Measurements from ENCODE around the gene CR1L. TPM values are rescaled to one million over a fixed set of nuclear protein-coding genes. Genes with fewer than 3 reads are reported as not detected.
"Not testable (repeated sequence)": the region's sequence is repeated elsewhere in the genome, so short reads cannot be mapped to it uniquely, and the experiment has no call there.

Gene CR1L
- total RNA-seq, 4 donors from 2014 or later = not detected

- no peak for DNase-seq (ENCODE audit: low spot score)
These were observed 74.3 kb downstream of the CR1L start for GRCh38 chr1:207719234-207719633.

GRCh38 chr1:207728200-207728858, 83.4 kb downstream of the CR1L start:
- not testable (repeated sequence) for ATAC-seq (ENCODE audit: low FRiP score); DNase-seq (ENCODE audit: low spot score)

More at GRCh38 chr1:207719234-207719633, 74.3 kb downstream of the CR1L start:
- TF ChIP-seq CTCF (IDR thresholded peaks at IDR 0.05) = no peak
- ATAC-seq (ENCODE audit: low FRiP score) = no peak

GRCh38 chr1:207737503-207738157, 92.7 kb downstream of the CR1L start:
- peak; percentile 6 for ATAC-seq (ENCODE audit: low FRiP score)
- not testable (repeated sequence) for DNase-seq (ENCODE audit: low spot score)

- ATAC-seq (ENCODE audit: low FRiP score) = peak; percentile 83
- not testable (repeated sequence) for DNase-seq (ENCODE audit: low spot score)
These were observed 93.3 kb downstream of the CR1L start for GRCh38 chr1:207738158-207738659.

GRCh38 chr1:207740207-207740606, 95.3 kb downstream of the CR1L start:
- ATAC-seq (ENCODE audit: low FRiP score) = no peak
- no peak for TF ChIP-seq CTCF (IDR thresholded peaks at IDR 0.05)
- DNase-seq (ENCODE audit: low spot score) = no peak

GRCh38 chr1:207742850-207743555, 98.1 kb downstream of the CR1L start:
- DNase-seq (ENCODE audit: low spot score) (no peak), ATAC-seq (ENCODE audit: low FRiP score) (no peak)
- TF ChIP-seq CTCF (IDR thresholded peaks at IDR 0.05) = no peak

GRCh38 chr1:207744000-207744534, 99.1 kb downstream of the CR1L start:
- DNase-seq (ENCODE audit: low spot score) (no peak), ATAC-seq (ENCODE audit: low FRiP score) (no peak)
- no peak for TF ChIP-seq CTCF (IDR thresholded peaks at IDR 0.05)

GRCh38 chr1:207745285-207745684, 100.4 kb downstream of the CR1L start:
- no peak for ATAC-seq (ENCODE audit: low FRiP score)
- TF ChIP-seq CTCF (IDR thresholded peaks at IDR 0.05) = no peak
- DNase-seq (ENCODE audit: low spot score) = no peak

Data from omental fat pad (tissue), 4 donors.